ENCODE data around the gene SORBS1.

Gene SORBS1

GRCh38 chr10:95564291-95564690 is 3.1 kb upstream of the SORBS1 start:
- no peak for DNase-seq

GRCh38 chr10:95562341-95562965 is 1.3 kb upstream of the SORBS1 start:
- no peak for DNase-seq

GRCh38 chr10:95561864-95562177 is 650 bp upstream of the SORBS1 start:
- no peak for DNase-seq

GRCh38 chr10:95560278-95561176 is 644 bp downstream of the SORBS1 start:
- peak; percentile 18 to 48 for DNase-seq

GRCh38 chr10:95559896-95560277 is 1.3 kb downstream of the SORBS1 start:
- no peak for DNase-seq

GRCh38 chr10:95559471-95559870 is 1.7 kb downstream of the SORBS1 start:
- no peak for DNase-seq

- no peak for DNase-seq
Measured at GRCh38 chr10:95558593-95559320, 2.4 kb downstream of the SORBS1 start.

- DNase-seq: no peak
Measured at GRCh38 chr10:95556994-95557767, 4.0 kb downstream of the SORBS1 start.

GRCh38 chr10:95553674-95554073 is 7.5 kb downstream of the SORBS1 start:
- no peak for DNase-seq

GRCh38 chr10:95552679-95553342 is 8.4 kb downstream of the SORBS1 start:
- no peak for DNase-seq

- no peak for DNase-seq
Measured at GRCh38 chr10:95550073-95550672, 11.0 kb downstream of the SORBS1 start.

GRCh38 chr10:95547791-95548435 is 13.3 kb downstream of the SORBS1 start:
- no peak for DNase-seq

- DNase-seq: no peak
Measured at GRCh38 chr10:95547197-95547596, 14.0 kb downstream of the SORBS1 start.

GRCh38 chr10:95545981-95546380 is 15.2 kb downstream of the SORBS1 start:
- DNase-seq: no peak

- no peak for DNase-seq
Measured at GRCh38 chr10:95544783-95545500, 16.2 kb downstream of the SORBS1 start.

- no peak for DNase-seq
Measured at GRCh38 chr10:95543459-95543858, 17.7 kb downstream of the SORBS1 start.

GRCh38 chr10:95542761-95543160 is 18.4 kb downstream of the SORBS1 start:
- DNase-seq: no peak

- DNase-seq: no peak
Measured at GRCh38 chr10:95542330-95542729, 18.8 kb downstream of the SORBS1 start.

GRCh38 chr10:95540514-95541052 is 20.6 kb downstream of the SORBS1 start:
- DNase-seq: no peak

GRCh38 chr10:95539560-95540284 is 21.4 kb downstream of the SORBS1 start:
- DNase-seq: no peak

Data from CD4-positive, alpha-beta T cell treated with Interleukin-1 beta for 1 hour (primary cell).